PC-3 (cell line): ENCODE data around the gene RALGPS1. TPM values are rescaled to one million over a fixed set of nuclear protein-coding genes. Genes with fewer than 3 reads are reported as not detected.

Experiments used
- ATAC-seq: fragments of 200-7000 bp; cut with Tn5 transposase; 2 replicates; pipeline ENCODE4 v1.9.1; 2020; ENCODE audit warnings: mild to moderate bottlenecking, moderate library complexity
- BruUV-seq: library from RNA; stranded (reverse); fragments of 400-500 nt; replicated peaks from 2 replicates; lab custom pipeline; 2021; lab: Mats Ljungman, UMichigan
- CTCF ChIA-PET: fragments of 300-600 bp; sonication (Branson Sonifier 250); formaldehyde crosslinking; loops from one replicate; lab custom pipeline; 2022; ENCODE audit warnings: antibody characterized with exemption; lab: Charles Lee
- POLR2A ChIA-PET: fragments of 300-600 bp; sonication (Branson Sonifier 250); formaldehyde crosslinking; loops from one replicate; lab custom pipeline; 2022; ENCODE audit warnings: antibody characterized with exemption; ENCODE audit not compliant: unreplicated experiment; lab: Charles Lee
- DNase-seq: peaks from one replicate; pipeline ENCODE4 v3.0.0-alpha.2; 2015
- H2AFZ ChIP-seq: fragments of 300-600 bp; sonication (generic); 2 replicates; pipeline ENCODE4 v1.6.0; 2016; ENCODE audit warnings: antibody characterized with exemption, low read length
- H3F3A ChIP-seq: fragments of 300-600 bp; sonication (generic); one replicate; pipeline ENCODE4 v1.6.0; 2017; ENCODE audit warnings: antibody characterized with exemption, low read length, control low read depth, mild to moderate bottlenecking; ENCODE audit not compliant: unreplicated experiment
- H3K27ac ChIP-seq: fragments of 300-600 bp; sonication (generic); 2 replicates; pipeline ENCODE4 v1.5.1; 2016; ENCODE audit warnings: mild to moderate bottlenecking, low read length
- H3K27me3 ChIP-seq: fragments of 300-600 bp; sonication (generic); 2 replicates; pipeline ENCODE4 v1.6.1; 2016; ENCODE audit warnings: low read length, mixed read lengths
- H3K36me3 ChIP-seq: fragments of 300-600 bp; sonication (generic); 2 replicates; pipeline ENCODE4 v1.6.1; 2016; ENCODE audit warnings: low read depth, mixed run types, low read length, mixed read lengths
- H3K4me1 ChIP-seq: fragments of 300-600 bp; sonication (generic); 2 replicates; pipeline ENCODE4 v1.5.1; 2016; ENCODE audit warnings: low read length; ENCODE audit not compliant: insufficient read depth
- H3K4me2 ChIP-seq: fragments of 300-600 bp; sonication (generic); 2 replicates; pipeline ENCODE4 v1.6.0; 2016; ENCODE audit warnings: low read length
- H3K4me3 ChIP-seq: fragments of 300-600 bp; sonication (generic); 2 replicates; pipeline ENCODE4 v1.5.1; 2016; ENCODE audit warnings: mild to moderate bottlenecking, low read length, mixed read lengths
- H3K79me2 ChIP-seq: fragments of 300-600 bp; sonication (generic); 2 replicates; pipeline ENCODE4 v1.6.1; 2017; ENCODE audit warnings: low read length, mixed read lengths
- H3K9ac ChIP-seq: fragments of 300-600 bp; sonication (generic); 2 replicates; pipeline ENCODE4 v1.6.0; 2016; ENCODE audit warnings: mild to moderate bottlenecking, low read length
- H3K9me2 ChIP-seq: fragments of 300-600 bp; sonication (generic); replicated peaks from 2 replicates; pipeline ENCODE4 v1.6.1; 2016; ENCODE audit warnings: mixed run types, low read length, mixed read lengths
- H3K9me3 ChIP-seq: fragments of 300-600 bp; sonication (generic); 2 replicates; pipeline ENCODE4 v1.6.1; 2016; ENCODE audit warnings: low read length, mixed read lengths
- H4K20me1 ChIP-seq: fragments of 300-600 bp; sonication (generic); 2 replicates; pipeline ENCODE4 v1.6.1; 2016; ENCODE audit warnings: low read length, mixed read lengths
- EZH2 ChIP-seq: fragments of 300-600 bp; sonication (generic); IDR thresholded peaks from one replicate; pipeline ENCODE4 v1.6.1; 2017; ENCODE audit warnings: antibody characterized with exemption, mild to moderate bottlenecking, low read length; ENCODE audit not compliant: unreplicated experiment
- EZH2phosphoT487 ChIP-seq: fragments of 300-600 bp; sonication (generic); IDR thresholded peaks from 2 replicates; pipeline ENCODE4 v1.6.1; 2018; ENCODE audit warnings: mild to moderate bottlenecking, antibody characterized with exemption, low read length, borderline replicate concordance
- intact Hi-C: fragments of 100-400 bp; cut with micrococcal nuclease; formaldehyde crosslinking; loops from 2 replicates; pipeline ENCODE4 v1.9.0; 2023
- total RNA-seq: library from RNA; depleted of rRNA; stranded (reverse); fragments of >200 nt; gene quantifications from 2 replicates; pipeline ENCODE4 v1.2.3, GENCODE V29; 2014
- TF ChIP-seq, protein P1 (sequence below): fragments of 300-600 bp; sonication (generic); conservative IDR thresholded peaks from 2 replicates; pipeline ENCODE4 v1.5.1; 2017; ENCODE audit warnings: antibody characterized with exemption, low read depth, mild to moderate bottlenecking, low read length

The RALGPS1 gene
- total RNA-seq, 1 experiment from 2014 or later = 10.2 TPM

DNA sequence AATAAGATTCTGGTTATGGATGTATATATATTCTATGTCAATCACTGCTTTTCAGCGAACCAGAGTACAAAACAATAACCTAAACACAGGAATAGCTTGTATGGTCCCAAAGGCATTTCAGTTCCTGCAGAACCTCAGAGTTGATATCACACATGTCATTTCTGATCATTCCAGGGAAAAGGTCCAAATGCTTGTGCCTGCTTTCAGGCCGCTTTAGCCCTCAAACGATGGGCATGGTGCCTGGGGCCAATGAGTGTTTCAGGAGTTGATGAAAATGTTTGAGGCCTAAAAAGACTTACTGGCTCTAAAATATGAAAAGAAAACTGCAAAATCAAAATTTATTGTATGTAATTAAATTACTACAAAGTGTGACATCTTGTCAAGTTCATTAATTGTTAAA lies 185.1 kb downstream of the RALGPS1 start:
- Histone ChIP-seq H3K36me3 (no peaks in the 10 kb centered on the region), H4K20me1 (no peaks in the 10 kb centered on the region), H3K27ac (no peak overlapping the region), H3K27me3 (no peaks in the 10 kb centered on the region), H2AFZ (no peak overlapping the region), H3F3A (no peaks in the 10 kb centered on the region), H3K9ac (no peak overlapping the region), H3K4me2 (no peak overlapping the region), H3K9me3 (no peaks in the 10 kb centered on the region), H3K79me2 (no peaks in the 10 kb centered on the region), H3K4me1 (no peaks in the 10 kb centered on the region), H3K4me3 (no peak overlapping the region), H3K9me2 (no peaks in the 10 kb centered on the region)
- no peak for TF ChIP-seq EZH2phosphoT487
- TF ChIP-seq, protein P1, sequence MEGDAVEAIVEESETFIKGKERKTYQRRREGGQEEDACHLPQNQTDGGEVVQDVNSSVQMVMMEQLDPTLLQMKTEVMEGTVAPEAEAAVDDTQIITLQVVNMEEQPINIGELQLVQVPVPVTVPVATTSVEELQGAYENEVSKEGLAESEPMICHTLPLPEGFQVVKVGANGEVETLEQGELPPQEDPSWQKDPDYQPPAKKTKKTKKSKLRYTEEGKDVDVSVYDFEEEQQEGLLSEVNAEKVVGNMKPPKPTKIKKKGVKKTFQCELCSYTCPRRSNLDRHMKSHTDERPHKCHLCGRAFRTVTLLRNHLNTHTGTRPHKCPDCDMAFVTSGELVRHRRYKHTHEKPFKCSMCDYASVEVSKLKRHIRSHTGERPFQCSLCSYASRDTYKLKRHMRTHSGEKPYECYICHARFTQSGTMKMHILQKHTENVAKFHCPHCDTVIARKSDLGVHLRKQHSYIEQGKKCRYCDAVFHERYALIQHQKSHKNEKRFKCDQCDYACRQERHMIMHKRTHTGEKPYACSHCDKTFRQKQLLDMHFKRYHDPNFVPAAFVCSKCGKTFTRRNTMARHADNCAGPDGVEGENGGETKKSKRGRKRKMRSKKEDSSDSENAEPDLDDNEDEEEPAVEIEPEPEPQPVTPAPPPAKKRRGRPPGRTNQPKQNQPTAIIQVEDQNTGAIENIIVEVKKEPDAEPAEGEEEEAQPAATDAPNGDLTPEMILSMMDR = no peak
- TF ChIP-seq EZH2 = no peak
- DNase-seq (no peak), ATAC-seq (no peak)
- intact Hi-C loops = no loop called here
- POLR2A ChIA-PET = no interaction called here
- BruUV-seq = no TSS peak
- CTCF ChIA-PET = no interaction called here

DNA sequence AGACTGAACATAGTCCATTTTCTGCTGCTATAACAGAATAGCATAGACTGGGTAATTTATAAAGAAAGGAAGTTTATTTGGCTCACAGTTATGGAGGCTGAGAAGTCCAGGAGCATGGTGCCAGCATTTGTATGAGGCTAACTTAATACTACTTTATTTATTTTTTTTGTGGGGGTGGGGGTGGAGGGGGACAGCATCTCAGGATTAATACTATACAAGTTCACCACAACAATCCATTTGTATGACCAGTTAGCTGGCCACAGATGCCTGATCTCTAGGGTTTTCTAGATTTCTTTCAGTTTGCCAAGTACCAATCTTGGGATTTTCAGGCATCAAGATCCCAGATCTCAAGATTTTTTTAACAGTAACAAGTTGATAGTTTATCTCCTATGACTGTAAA lies 187.6 kb downstream of the RALGPS1 start:
- no peaks in the 10 kb centered on the region for H3K27me3 ChIP-seq
- intact Hi-C loops = no loop called here
- no peaks in the 10 kb centered on the region for H3K79me2 ChIP-seq
- no peaks in the 10 kb centered on the region for H3K9me2 ChIP-seq
- TF ChIP-seq, protein P1 = no peak
- TF ChIP-seq EZH2phosphoT487 (no peak), EZH2 (no peak)
- ATAC-seq = no peak
- no peak for DNase-seq
- no peak overlapping the region for H3K4me3 ChIP-seq
- no peaks in the 10 kb centered on the region for H3F3A ChIP-seq
- BruUV-seq = no TSS peak
- no peak overlapping the region for H3K4me2 ChIP-seq
- no peaks in the 10 kb centered on the region for H3K9me3 ChIP-seq
- no peak overlapping the region for H3K9ac ChIP-seq
- H3K27ac ChIP-seq = no peak overlapping the region
- ChIA-PET CTCF (no interaction called here), POLR2A (no interaction called here)
- no peak overlapping the region for H2AFZ ChIP-seq
- H3K36me3 ChIP-seq = no peaks in the 10 kb centered on the region
- H4K20me1 ChIP-seq = no peaks in the 10 kb centered on the region
- no peaks in the 10 kb centered on the region for H3K4me1 ChIP-seq

DNA sequence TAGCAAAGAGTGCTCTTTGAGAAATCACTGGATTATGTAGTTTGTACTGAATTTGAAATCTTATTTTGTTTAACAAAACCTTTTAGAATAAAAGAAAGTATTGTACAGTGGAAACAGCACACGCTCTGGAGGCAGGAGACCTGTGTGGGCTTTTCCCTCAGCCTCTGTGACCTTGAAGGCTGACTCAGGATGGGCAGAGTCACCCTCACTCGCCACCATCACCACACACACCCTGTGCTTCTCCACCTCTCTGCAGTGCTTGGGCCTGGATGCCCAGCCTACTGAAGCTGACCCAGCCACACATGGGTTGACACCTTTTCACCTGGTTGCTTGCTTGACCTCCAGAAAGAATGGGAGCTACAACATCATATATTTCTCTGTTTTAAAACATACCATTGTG lies 188.2 kb downstream of the RALGPS1 start:
- Histone ChIP-seq H3K27me3 (no peaks in the 10 kb centered on the region), H3K4me2 (no peak overlapping the region), H3K4me1 (no peaks in the 10 kb centered on the region), H3K4me3 (no peak overlapping the region), H3K9me2 (no peaks in the 10 kb centered on the region), H3F3A (no peaks in the 10 kb centered on the region), H3K27ac (no peak overlapping the region), H4K20me1 (no peaks in the 10 kb centered on the region), H3K9me3 (no peaks in the 10 kb centered on the region), H2AFZ (no peak overlapping the region), H3K9ac (no peak overlapping the region), H3K36me3 (no peaks in the 10 kb centered on the region), H3K79me2 (no peaks in the 10 kb centered on the region)
- TF ChIP-seq EZH2 (no peak), EZH2phosphoT487 (no peak)
- intact Hi-C loops = no loop called here
- CTCF ChIA-PET = no interaction called here
- no TSS peak for BruUV-seq
- DNase-seq (no peak), ATAC-seq (no peak)
- POLR2A ChIA-PET = no interaction called here
